Liver (tissue), 9 donors: ENCODE measurements around the gene EEFSEC. TPM values are rescaled to one million over a fixed set of nuclear protein-coding genes. Genes with fewer than 3 reads are reported as not detected.

Experiments used
- DNase-seq: peaks from one replicate; pipeline ENCODE4 v3.0.0-alpha.2; 2017; ENCODE audit warnings: low spot score
- H3K27ac ChIP-seq, 2 donors: one replicate each; pipeline ENCODE4 v1.7.0; 2013; ENCODE audit warnings: inconsistent platforms in 2 of 2, low read length in 2 of 2, control low read depth in 1 of 2, low read depth in 1 of 2, mild to moderate bottlenecking in 1 of 2
- H3K27me3 ChIP-seq, 4 donors: one replicate each; pipeline versions ENCODE4 v1.6.1 to v1.7.0; 2013; ENCODE audit warnings: low read length in 3 of 4, inconsistent platforms in 1 of 4, mild to moderate bottlenecking in 1 of 4, moderate library complexity in 1 of 4; ENCODE audit not compliant: control insufficient read depth in 4 of 4, insufficient read depth in 4 of 4
- H3K36me3 ChIP-seq, 4 donors: one replicate each; pipeline versions ENCODE4 v1.6.1 to v1.7.0; 2013; ENCODE audit warnings: low read length in 3 of 4, mild to moderate bottlenecking in 3 of 4, low read depth in 1 of 4, moderate library complexity in 1 of 4; ENCODE audit not compliant: control insufficient read depth in 4 of 4, insufficient read depth in 3 of 4
- H3K4me1 ChIP-seq, 4 donors: one replicate each; pipeline versions ENCODE4 v1.6.1 to v1.7.0; 2013; ENCODE audit warnings: low read length in 3 of 4, mild to moderate bottlenecking in 3 of 4, moderate library complexity in 1 of 4; ENCODE audit not compliant: control insufficient read depth in 4 of 4, insufficient read depth in 4 of 4
- H3K4me3 ChIP-seq, 3 donors: one replicate each; pipeline versions ENCODE4 v1.6.1 to v1.7.0; 2013; ENCODE audit warnings: low read length in 3 of 3, control low read depth in 1 of 3, low read depth in 1 of 3, mild to moderate bottlenecking in 1 of 3
- H3K9ac ChIP-seq, 2 donors: one replicate each; pipeline ENCODE4 v1.7.0; 2013; ENCODE audit warnings: low read length in 2 of 2, mild to moderate bottlenecking in 2 of 2, moderate library complexity in 2 of 2, control low read depth in 1 of 2, low read depth in 1 of 2
- H3K9me3 ChIP-seq, 4 donors: one replicate each; pipeline versions ENCODE4 v1.6.1 to v1.7.0; 2013; ENCODE audit warnings: low read length in 3 of 4; ENCODE audit not compliant: control insufficient read depth in 4 of 4
- EGR1 ChIP-seq, 2 donors: IDR thresholded peaks; 2 replicates each; pipeline ENCODE4 v1.6.1; 2016 to 2018; ENCODE audit warnings: antibody characterized with exemption in 2 of 2, low read depth in 2 of 2
- FOXA1 ChIP-seq: IDR thresholded peaks from 2 replicates; pipeline ENCODE4 v1.6.1; 2016; ENCODE audit warnings: antibody characterized with exemption
- FOXA2 ChIP-seq: IDR thresholded peaks from 2 replicates; pipeline ENCODE4 v1.6.1; 2016; ENCODE audit warnings: antibody characterized with exemption
- GABPA ChIP-seq, 2 donors: IDR thresholded peaks in 1 of 2; conservative IDR thresholded peaks in 1 of 2; 2 replicates each; pipeline ENCODE4 v1.6.1; 2016; ENCODE audit warnings: antibody characterized with exemption in 2 of 2, mild to moderate bottlenecking in 1 of 2, moderate library complexity in 1 of 2
- HNF4A ChIP-seq, 2 donors: conservative IDR thresholded peaks; 2 replicates each; pipeline ENCODE4 v1.6.1; 2016; ENCODE audit warnings: antibody characterized with exemption in 2 of 2, mild to moderate bottlenecking in 2 of 2
- HNF4G ChIP-seq: IDR thresholded peaks from 2 replicates; pipeline ENCODE4 v1.6.1; 2016; ENCODE audit warnings: antibody characterized with exemption
- JUND ChIP-seq, 2 donors: IDR thresholded peaks; 2 replicates each; pipeline ENCODE4 v1.6.1; 2016; ENCODE audit warnings: antibody characterized with exemption in 2 of 2
- RAD21 ChIP-seq, 2 donors: IDR thresholded peaks; 2 replicates each; pipeline ENCODE4 v1.6.1; 2016; ENCODE audit warnings: antibody characterized with exemption in 2 of 2, mild to moderate bottlenecking in 2 of 2
- RXRA ChIP-seq, 2 donors: IDR thresholded peaks; 2 replicates each; pipeline ENCODE4 v1.6.1; 2017 to 2018; ENCODE audit warnings: antibody characterized with exemption in 2 of 2, mild to moderate bottlenecking in 1 of 2
- SP1 ChIP-seq: IDR thresholded peaks from 2 replicates; pipeline ENCODE4 v1.6.1; 2018; ENCODE audit warnings: antibody characterized with exemption, mild to moderate bottlenecking
- TAF1 ChIP-seq: conservative IDR thresholded peaks from 2 replicates; pipeline ENCODE4 v1.6.1; 2016; ENCODE audit warnings: antibody characterized with exemption, mild to moderate bottlenecking
- YY1 ChIP-seq: IDR thresholded peaks from 2 replicates; pipeline ENCODE4 v1.6.1; 2016; ENCODE audit warnings: antibody characterized with exemption, mild to moderate bottlenecking
- WGBS: extraction: QIAGEN DNeasy Blood & Tissue Kit; methylation state at CpG from one replicate; pipeline ENCODE4 v1.1.7; 2013; 5-methylcytosine and 5-hydroxymethylcytosine counted together
- polyA plus RNA-seq, 2 donors: library from polyadenylated mRNA; stranded (reverse) in 1 of 2; unstranded in 1 of 2; fragments of 200-250 nt in 1 of 2; fragments of >200 nt in 1 of 2; fragmentation: Nextera tagmentation in 1 of 2; extraction: Ambion mirVana in 1 of 2; gene quantifications; one replicate each; pipeline versions ENCODE4 v1.2.1 to v1.2.3, GENCODE V29; 2013 to 2015
- total RNA-seq, 2 donors: library from RNA; depleted of rRNA; stranded (reverse); fragments of >200 nt; gene quantifications; one replicate each; pipeline ENCODE4 v1.2.3, GENCODE V29; 2014
- TF ChIP-seq, protein P1 (sequence below): IDR thresholded peaks from 2 replicates; pipeline ENCODE4 v1.6.1; 2016; ENCODE audit warnings: antibody characterized with exemption
- TF ChIP-seq, protein P2 (sequence below): IDR thresholded peaks from 2 replicates; pipeline ENCODE4 v1.6.1; 2016; ENCODE audit warnings: antibody characterized with exemption
- TF ChIP-seq, protein P3 (sequence below): IDR thresholded peaks from 2 replicates; pipeline ENCODE4 v1.6.1; 2016; ENCODE audit warnings: antibody characterized with exemption
- TF ChIP-seq, protein P4 (sequence below): IDR thresholded peaks from 2 replicates; pipeline ENCODE4 v1.6.1; 2016; ENCODE audit warnings: antibody characterized with exemption, mild to moderate bottlenecking
- donor health status: healthy.
- donor health status: healthy.
- donor health status: healthy.
- donor health status: healthy.
- donor health status: healthy.

Gene EEFSEC
- total and polyA plus RNA-seq, 4 donors = 8.4 to 13.1 (median 10.7) TPM

DNA sequence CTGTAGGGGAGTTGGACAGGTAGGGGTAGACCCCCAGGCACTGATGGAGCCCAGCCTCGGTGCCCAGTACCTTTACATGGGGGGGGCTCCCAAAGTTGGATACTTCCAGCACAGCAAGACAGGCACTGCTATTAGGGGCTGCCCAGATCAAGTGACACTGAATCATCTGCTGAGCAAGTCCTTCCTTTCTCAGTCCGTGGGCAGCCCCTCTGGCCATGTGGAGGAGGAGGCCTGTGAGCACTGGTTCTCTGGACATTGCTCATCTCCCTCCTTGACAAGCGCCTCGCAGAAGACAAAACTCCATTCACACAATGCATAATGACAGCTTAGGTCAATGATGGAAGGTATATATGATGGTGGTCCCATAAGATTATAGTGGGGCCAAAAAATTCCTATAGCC lies 35.7 kb downstream of the EEFSEC start:
- Histone ChIP-seq H3K9ac (no peak overlapping the region), H3K9me3 (no peaks in the 10 kb centered on the region), H3K27me3 (no peaks in the 10 kb centered on the region), H3K36me3 (no peaks in the 10 kb centered on the region), H3K4me3 (no peak overlapping the region), H3K27ac (no peak overlapping the region), H3K4me1 (peaks cover 0 to 10% (median 7%) of the 10 kb centered on the region in 4 donors)
- DNase-seq = no peak
- TF ChIP-seq SP1 (no peak), HNF4A (conservative IDR thresholded peaks at IDR 0.05) (no peak), EGR1 (IDR thresholded peaks at IDR 0.05; ENCODE audit: low read depth in 2 of 2) (no peak), RAD21 (IDR thresholded peaks at IDR 0.05) (no peak), TAF1 (no peak), JUND (IDR thresholded peaks at IDR 0.05) (no peak), FOXA2 (no peak), FOXA1 (no peak)
- TF ChIP-seq, protein P1, sequence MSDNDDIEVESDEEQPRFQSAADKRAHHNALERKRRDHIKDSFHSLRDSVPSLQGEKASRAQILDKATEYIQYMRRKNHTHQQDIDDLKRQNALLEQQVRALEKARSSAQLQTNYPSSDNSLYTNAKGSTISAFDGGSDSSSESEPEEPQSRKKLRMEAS = no peak
- TF ChIP-seq, protein P2, sequence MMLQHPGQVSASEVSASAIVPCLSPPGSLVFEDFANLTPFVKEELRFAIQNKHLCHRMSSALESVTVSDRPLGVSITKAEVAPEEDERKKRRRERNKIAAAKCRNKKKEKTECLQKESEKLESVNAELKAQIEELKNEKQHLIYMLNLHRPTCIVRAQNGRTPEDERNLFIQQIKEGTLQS = no peak
- TF ChIP-seq, protein P3, sequence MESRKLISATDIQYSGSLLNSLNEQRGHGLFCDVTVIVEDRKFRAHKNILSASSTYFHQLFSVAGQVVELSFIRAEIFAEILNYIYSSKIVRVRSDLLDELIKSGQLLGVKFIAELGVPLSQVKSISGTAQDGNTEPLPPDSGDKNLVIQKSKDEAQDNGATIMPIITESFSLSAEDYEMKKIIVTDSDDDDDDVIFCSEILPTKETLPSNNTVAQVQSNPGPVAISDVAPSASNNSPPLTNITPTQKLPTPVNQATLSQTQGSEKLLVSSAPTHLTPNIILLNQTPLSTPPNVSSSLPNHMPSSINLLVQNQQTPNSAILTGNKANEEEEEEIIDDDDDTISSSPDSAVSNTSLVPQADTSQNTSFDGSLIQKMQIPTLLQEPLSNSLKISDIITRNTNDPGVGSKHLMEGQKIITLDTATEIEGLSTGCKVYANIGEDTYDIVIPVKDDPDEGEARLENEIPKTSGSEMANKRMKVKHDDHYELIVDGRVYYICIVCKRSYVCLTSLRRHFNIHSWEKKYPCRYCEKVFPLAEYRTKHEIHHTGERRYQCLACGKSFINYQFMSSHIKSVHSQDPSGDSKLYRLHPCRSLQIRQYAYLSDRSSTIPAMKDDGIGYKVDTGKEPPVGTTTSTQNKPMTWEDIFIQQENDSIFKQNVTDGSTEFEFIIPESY = no peak
- 95% methylated on average over 4 of the region's 4 CpGs for WGBS

DNA sequence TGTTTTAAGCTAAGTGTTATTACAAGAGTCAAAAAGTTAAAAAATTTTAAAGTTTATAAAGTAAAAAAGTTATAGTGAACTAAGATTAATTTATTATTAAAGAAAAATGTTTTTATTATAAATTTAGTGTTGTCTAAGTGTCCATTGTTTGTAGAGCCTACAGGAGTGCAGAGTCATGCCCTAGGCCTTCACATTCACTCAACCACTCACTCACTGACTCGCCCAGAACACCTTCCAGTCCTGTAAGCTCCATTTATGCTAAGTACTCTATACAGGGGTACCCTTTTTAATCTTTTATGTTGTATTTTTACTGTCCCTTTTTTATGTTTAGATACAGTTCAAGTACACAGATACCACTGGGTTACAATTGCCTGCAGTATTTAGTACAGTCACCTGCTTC lies 37.2 kb downstream of the EEFSEC start:
- H3K36me3 ChIP-seq = no peaks in the 10 kb centered on the region
- no peak overlapping the region for H3K27ac ChIP-seq
- TF ChIP-seq RXRA (IDR thresholded peaks at IDR 0.05) = no peak
- no peak for TF ChIP-seq RAD21 (IDR thresholded peaks at IDR 0.05)
- TF ChIP-seq, protein P3 = no peak
- H3K27me3 ChIP-seq = no peaks in the 10 kb centered on the region
- no peak overlapping the region for H3K9ac ChIP-seq
- no peaks in the 10 kb centered on the region for H3K9me3 ChIP-seq
- peaks cover 0 to 12% (median 7%) of the 10 kb centered on the region in 4 donors for H3K4me1 ChIP-seq
- WGBS = 54% methylated on average over 1 of the region's 1 CpG
- DNase-seq = no peak
- H3K4me3 ChIP-seq = no peak overlapping the region

DNA sequence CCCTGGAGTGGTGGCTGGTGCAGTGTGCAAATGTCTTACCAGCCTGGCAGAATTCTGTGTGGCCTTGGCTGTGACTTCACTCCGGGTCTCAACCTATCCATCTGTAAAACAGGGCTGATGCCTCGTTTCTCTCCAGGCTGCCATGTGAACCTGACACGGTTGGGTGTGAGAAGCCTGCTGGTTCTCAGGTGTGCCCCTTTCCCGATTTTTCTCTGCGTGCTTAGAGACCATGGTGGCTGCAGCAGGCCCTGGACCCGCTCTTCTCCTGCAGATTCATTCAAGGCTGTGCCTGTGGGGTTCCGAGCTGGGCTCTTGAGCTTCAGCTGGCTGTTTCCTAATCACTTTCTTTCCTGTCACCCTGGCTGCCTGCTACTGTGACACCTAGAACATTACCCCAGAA lies 38.9 kb downstream of the EEFSEC start:
- DNase-seq = no peak
- H3K9me3 ChIP-seq = no peaks in the 10 kb centered on the region
- H3K36me3 ChIP-seq = no peaks in the 10 kb centered on the region
- H3K4me1 ChIP-seq = peaks cover 0 to 12% (median 2%) of the 10 kb centered on the region in 4 donors
- no peak overlapping the region for H3K27ac ChIP-seq
- no peaks in the 10 kb centered on the region for H3K27me3 ChIP-seq
- 94% methylated on average over 7 of the region's 7 CpGs for WGBS
- H3K9ac ChIP-seq = no peak overlapping the region
- no peak overlapping the region for H3K4me3 ChIP-seq
- TF ChIP-seq YY1 (no peak), TAF1 (no peak), JUND (IDR thresholded peaks at IDR 0.05) (no peak), FOXA1 (no peak), RAD21 (IDR thresholded peaks at IDR 0.05) (no peak), EGR1 (IDR thresholded peaks at IDR 0.05; ENCODE audit: low read depth in 2 of 2) (no peak), SP1 (no peak), FOXA2 (no peak), GABPA (IDR thresholded peaks at IDR 0.05 in 1 of 2, conservative IDR thresholded peaks at IDR 0.05 in 1 of 2) (no peak), HNF4G (no peak), RXRA (IDR thresholded peaks at IDR 0.05) (no peak)
- TF ChIP-seq, protein P1 = no peak
- TF ChIP-seq, protein P3 = no peak
- TF ChIP-seq, protein P2 = no peak
- TF ChIP-seq, protein P4, sequence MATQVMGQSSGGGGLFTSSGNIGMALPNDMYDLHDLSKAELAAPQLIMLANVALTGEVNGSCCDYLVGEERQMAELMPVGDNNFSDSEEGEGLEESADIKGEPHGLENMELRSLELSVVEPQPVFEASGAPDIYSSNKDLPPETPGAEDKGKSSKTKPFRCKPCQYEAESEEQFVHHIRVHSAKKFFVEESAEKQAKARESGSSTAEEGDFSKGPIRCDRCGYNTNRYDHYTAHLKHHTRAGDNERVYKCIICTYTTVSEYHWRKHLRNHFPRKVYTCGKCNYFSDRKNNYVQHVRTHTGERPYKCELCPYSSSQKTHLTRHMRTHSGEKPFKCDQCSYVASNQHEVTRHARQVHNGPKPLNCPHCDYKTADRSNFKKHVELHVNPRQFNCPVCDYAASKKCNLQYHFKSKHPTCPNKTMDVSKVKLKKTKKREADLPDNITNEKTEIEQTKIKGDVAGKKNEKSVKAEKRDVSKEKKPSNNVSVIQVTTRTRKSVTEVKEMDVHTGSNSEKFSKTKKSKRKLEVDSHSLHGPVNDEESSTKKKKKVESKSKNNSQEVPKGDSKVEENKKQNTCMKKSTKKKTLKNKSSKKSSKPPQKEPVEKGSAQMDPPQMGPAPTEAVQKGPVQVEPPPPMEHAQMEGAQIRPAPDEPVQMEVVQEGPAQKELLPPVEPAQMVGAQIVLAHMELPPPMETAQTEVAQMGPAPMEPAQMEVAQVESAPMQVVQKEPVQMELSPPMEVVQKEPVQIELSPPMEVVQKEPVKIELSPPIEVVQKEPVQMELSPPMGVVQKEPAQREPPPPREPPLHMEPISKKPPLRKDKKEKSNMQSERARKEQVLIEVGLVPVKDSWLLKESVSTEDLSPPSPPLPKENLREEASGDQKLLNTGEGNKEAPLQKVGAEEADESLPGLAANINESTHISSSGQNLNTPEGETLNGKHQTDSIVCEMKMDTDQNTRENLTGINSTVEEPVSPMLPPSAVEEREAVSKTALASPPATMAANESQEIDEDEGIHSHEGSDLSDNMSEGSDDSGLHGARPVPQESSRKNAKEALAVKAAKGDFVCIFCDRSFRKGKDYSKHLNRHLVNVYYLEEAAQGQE = no peak
